Fibroblast of skin of left biceps (primary cell): ENCODE measurements around the gene ULK3.
"Not testable (repeated sequence)": the region's sequence is repeated elsewhere in the genome, so short reads cannot be mapped to it uniquely, and the experiment has no call there.

Experiments used
- DNase-seq, 2 experiments: peaks; one replicate each; pipeline ENCODE4 v3.0.0-alpha.2; 2013; ENCODE audit warnings: low read depth in 2 of 2

Gene ULK3, protein sequence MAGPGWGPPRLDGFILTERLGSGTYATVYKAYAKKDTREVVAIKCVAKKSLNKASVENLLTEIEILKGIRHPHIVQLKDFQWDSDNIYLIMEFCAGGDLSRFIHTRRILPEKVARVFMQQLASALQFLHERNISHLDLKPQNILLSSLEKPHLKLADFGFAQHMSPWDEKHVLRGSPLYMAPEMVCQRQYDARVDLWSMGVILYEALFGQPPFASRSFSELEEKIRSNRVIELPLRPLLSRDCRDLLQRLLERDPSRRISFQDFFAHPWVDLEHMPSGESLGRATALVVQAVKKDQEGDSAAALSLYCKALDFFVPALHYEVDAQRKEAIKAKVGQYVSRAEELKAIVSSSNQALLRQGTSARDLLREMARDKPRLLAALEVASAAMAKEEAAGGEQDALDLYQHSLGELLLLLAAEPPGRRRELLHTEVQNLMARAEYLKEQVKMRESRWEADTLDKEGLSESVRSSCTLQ

DNA sequence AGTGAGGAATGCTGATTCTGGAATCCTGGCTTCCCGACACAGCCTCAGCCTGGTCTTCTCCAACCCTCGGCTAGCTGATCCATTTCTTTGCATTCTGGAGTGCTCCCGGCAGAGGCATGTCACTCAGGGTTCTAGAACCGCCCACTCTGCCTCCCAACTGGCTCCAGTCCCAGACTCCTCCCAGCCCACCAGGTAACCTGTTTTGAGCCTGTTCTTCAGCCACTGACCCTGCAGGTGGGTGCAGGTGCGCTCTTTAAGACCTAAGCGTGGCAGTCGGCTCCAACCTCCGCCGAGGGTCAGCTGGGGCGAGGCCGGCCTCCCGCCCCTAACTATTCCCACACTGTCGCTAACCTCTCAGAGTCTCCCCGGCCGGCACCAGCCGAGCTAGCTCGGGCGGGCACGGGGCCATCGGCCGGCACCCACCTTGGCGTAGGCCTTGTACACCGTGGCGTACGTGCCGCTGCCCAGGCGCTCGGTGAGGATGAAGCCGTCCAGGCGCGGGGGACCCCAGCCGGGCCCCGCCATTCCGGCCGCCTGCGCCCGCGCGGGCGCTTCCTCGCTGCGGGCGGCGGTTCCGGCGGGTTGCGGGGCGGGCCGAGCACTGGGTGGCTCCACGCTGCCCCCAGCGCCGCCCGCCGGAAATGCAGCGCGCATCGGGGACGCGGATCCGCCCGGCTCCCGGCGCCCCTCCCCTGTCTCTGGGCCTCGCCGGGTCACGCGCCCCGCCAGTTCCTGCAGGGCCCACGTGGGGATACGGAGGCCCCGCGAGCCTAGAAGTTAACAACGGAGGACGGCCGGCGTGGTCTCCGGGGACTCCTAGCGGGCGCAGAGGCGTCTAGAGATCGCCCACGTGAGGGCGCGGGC is at the start of gene ULK3:
ULK3 (minus strand) TSS at position 576 of the 864 bp plus-strand sequence; CDS start at position 525, 51 bp downstream.
- DNase-seq = peak; percentile 56 to 60

DNA sequence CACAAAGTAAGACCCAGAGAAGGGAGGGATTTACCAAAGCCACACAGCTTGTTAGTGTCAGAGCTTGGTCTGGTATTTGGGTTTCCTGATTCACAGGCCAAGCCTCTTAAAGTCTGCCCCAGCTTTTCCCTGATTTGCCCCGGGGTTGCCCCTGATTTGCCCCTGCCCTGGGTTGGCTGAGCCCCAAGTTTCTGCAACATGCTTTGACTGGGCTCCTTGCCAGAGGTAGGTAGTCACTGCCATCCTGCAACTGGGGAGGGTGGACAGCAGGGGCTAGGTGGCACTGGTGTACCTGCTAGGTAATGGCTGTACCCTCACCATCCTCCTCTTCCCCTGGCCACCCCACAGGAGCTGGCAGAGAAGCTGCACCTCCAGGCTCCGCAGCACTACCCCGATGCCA is 49.4 kb upstream of the ULK3 start:
- DNase-seq = no peak

DNA sequence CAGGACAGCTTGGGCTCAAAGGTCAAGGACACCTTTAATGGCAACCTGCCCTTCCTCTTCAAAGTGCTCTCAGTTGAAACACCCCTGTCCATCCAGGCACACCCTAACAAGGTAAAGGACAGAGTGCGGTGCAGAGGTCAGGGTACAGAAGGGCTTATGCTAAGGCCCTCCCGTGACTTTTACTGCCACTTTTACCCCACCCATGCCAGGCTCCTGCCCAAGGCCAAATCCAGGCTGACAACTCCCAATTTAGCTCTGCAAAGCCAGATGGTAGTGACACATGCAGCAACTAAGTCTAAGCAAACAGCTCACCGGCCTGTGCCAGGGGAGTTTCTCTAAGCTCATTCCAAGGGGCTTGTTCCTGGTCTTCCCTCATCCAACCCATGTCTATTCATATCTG is 48.5 kb upstream of the ULK3 start:
- no peak for DNase-seq

DNA sequence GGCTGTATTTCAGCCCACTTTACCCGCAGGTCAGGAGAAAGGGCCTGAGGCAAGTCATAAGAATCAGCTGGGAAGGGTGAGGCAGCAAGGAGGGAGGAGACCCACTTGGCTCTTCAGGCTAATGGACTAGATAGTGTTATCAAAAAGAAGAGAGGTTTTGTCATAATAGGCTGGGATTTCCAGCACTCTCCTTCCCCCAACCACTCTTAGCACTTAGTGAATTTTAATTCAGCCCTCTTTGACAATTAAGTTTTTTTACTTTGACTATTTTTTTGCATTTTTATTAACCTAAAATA is 47.7 kb upstream of the ULK3 start:
- no peak for DNase-seq

DNA sequence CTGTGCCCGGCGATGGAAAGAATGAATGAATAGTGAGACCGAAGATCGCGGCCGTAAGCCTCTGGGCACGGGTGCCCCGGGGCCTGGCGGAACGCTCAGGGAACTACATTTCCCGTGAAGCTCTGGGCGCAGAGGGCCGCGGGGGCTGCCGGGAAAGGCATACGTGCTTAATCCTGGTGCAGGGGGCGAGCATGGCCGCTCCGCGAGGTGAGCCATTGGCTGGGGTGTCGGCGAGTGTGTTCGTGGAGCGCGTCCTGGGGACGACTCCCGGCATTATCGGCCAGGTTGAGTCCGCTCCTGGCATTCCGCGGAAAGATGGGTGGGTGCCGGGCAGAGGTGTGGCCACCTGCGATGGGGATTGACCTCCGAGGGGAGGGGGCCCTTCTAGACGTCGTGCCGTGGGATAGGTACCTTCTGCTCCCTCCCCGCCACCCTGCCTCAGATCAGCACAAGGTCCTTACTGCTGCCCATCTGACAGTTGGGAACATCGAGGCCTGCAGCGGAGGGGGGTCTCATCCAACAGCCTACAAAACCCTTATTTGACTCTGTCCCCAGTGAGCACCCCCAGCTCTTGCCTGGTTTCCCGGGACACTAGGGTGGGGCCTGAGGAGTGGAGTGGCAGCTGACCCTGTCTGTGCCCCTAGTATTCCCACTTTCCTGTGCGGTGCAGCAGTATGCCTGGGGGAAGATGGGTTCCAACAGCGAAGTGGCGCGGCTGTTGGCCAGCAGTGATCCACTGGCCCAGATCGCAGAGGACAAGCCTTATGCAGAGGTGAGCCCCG is 47.1 kb upstream of the ULK3 start, which contains the start of gene MPI:
MPI (plus strand) TSS at position 160 of the 782 bp plus-strand sequence; CDS start at position 192, 32 bp downstream.
- peak in 1 of 2 experiments; percentile 39 for DNase-seq

DNA sequence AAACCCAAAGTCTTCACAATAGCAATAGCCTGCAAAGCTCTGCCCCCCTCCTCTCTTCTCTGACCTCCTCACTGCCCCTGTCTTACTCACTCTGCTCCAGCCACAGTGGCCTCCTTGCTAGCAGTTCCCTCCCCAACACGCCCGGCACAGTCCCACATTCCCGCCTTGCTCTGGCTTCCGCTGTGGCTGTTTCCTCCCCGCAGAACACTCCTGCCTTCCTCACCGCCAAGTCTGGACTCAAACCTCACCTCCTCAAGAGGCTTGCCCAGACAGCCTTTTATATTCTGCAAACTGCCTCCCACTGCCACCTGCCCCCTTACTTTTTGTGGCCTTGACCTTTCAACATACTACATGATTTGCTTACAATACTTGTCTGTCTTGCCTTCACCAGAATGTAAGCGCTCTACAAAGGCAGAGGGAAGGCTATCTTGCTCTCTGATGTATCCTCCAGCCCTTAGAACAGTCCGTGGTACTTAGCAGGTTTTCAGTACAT is 46.5 kb upstream of the ULK3 start:
- DNase-seq = no peak

DNA sequence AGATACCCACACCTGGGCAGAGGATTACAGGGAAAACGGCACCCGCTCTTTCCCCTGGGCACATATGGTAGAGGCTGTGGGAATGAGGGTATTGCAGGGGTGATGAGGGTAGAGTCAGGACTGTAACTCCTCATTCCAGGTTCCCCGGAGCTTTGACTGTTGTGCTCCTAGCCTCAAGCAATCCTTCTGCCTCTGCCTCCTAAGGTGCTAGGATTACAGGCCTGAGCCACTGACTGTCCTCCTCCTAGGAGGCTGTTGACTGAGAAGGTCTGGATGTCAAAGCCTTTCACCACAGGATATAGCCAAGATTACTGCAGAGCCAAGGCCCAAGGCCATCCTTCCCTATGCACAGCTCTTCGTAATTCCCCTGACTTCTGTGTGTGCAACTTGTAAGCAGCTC is 45.8 kb upstream of the ULK3 start:
- no peak for DNase-seq

DNA sequence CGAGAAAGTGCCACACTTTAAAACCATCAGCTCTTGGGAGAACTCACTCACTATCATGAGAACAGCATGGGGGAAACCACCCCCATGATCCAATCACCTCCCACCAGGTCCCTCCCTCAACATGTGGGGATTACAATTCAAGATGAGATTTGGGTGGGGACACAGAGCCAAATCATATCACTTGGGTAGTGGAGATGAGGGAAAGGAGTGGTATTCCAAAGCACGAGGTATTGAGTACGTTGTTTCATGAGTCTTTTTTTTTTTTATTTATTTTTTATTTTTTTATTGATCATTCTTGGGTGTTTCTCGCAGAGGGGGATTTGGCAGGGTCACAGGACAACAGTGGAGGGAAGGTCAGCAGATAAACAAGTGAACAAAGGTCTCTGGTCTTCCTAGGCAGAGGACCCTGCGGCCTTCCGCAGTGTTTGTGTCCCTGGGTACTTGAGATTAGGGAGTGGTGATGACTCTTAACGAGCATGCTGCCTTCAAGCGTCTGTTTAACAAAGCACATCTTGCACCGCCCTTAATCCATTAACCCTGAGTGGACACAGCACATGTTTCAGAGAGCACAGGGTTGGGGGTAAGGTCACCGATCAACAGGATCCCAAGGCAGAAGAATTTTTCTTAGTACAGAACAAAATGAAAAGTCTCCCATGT is 44.7 kb upstream of the ULK3 start:
- not testable (repeated sequence) for DNase-seq

DNA sequence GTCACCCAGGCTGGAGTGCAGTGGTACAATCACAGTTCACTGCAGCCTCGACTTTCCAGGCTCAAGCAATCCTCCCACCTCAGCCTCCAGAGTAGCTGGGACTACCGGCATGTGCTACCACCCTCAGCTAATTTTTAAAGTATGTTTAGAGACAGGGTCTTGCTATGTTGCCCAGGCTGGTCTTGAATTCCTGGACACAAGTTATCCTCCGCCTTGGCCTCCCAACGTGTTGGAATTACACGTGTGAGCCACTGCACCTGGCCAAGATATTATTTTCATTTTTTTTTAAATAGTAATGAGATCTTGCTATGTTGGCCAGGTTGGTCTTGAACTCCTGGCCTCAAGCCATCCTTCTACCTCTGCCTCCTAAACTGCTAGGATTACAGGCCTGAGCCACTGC is 42.5 kb upstream of the ULK3 start:
- DNase-seq = no peak

DNA sequence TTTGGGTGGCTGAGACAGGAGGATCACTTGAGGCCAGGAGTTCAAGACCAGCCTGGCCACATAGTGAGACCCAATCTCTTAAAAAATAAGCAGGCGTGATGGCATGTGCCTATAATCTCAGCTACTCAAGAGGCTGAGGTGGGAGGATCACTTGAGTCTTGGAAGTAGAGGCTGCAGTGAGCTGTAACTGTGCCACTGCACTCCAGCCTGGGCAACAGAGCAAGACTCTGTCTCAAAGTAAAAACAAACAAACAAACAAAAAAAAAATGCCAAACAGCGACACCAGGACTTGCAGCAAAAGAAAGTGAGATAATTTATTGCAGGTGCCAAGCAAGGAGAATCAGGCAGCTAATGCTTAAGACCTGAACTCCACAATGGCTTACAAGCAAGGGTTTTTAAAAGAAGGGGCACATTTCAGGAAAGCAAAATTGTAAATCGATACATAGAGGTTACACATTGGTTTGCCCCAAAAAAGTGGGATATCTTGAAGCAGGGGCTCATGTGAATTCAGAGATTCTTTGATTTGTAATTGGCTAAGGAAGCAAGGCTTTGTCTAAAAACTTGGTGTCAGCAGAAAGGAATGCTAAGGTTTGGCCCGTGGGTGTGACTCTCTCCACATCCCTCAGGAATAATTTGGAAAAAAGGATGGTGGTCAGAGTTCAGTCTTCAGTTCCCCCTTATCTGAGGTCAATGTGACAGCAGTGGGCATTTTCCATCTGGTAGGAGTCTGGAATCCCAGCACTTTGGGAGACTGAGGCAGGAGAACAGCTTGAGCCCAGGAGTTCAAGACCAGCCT is 41.7 kb upstream of the ULK3 start:
- no peak for DNase-seq

DNA sequence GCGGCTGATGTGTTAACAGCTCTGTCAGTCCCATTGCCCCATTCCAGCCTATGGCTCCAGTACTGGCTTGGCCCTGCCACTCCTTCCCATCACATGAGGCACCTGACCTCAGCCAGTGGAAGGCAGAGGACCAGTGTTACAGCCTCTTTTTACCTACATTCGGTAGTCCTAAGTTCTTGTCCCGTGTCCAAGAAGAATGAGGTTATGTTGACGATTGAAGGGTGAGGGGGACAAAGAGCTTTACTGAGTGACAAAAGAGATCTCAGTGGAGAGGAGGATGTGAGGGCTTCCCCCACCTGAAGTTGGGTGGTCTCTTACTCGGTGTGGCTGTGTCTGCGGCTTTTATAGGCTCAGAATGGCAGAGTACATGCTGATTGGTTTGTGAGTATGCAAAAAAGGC is 39.6 kb upstream of the ULK3 start:
- no peak for DNase-seq

DNA sequence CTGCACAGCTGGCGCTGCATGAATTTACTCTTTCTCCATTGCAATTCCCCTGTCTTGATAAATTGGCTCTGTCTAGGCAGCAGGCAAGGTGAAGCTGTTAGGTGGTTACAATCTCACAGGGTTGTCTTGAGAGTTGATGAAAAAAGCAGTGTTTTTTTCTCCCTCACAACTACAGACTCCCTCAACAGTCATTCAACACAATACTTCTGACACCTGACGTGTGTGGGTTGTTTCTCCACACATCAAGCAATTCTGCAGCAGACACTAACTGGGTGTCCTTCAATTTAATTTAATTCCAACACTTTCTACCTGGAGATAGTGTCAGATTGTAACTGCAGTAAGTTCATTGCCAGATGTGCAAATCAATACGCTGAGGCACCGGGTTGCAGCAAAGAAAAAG is 35.3 kb upstream of the ULK3 start:
- DNase-seq = no peak

DNA sequence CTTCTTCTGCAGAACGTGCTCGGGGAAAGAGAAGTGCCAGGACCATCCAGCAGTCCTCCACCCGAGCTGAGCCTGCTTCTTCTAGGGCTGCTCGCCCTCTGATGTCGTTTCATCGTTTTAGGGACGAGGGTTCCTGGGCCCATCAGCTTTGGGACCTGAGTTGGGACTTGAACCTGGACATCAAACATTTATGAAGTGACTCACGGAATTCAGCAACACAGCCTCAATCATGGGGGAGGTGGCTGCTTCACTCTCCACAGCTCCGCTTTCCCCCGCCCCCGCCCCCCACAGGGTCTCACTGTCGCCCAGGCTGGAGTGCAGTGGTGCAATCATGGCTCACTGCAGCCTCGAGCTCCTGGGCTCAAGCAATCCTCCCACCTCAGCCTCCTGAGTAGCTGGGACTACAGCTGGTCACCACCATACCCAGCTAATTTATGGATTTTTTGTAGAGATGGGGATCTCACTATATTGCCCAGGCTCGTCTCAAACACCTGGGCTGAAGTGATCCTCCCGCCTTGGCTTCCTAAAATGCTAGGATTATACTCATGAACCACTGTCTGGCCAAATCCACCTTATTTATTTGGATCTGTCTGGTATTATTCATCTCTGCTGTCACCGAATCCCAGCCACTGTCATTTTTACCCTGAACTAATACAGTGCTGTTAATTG is 30.9 kb upstream of the ULK3 start:
- DNase-seq = no peak

DNA sequence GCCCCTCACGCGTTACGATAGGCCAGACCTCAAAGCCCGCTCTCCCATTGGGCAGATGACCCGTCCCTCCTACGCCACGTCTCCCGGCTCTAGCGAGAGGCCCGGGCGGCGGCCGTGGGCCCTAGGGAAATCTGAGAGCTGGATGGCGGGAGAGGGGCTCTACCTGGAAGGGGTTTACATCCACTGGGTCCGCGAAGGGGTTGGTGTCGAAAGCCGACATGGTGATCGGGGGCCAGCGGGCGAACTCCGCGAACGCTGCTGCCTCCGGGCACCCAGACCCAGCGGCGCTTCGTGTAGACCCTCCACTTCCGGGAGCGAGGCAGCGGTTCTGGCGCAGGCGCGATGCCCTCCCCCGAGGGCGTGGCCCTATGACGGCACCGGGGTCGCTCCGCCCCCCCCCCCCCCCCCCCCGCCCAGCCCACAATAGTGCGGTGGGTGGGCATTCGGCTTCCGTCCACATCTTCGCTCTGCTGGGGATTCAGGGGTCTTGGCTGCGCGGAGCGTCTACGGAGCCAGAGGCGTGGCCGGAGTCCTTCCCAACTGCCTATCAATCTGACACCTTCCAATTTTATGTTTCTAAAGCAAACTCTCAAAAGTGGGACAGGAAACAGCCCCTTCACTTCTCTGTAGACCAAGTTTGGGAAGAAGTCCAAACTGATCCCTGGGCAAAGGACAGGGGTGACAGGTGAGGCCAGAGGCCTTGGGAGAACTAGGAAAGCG is 30.2 kb upstream of the ULK3 start, which contains the start of gene SCAMP2:
SCAMP2 (minus strand) TSS at position 330 of the 720 bp plus-strand sequence; CDS start at position 220, 110 bp downstream.
- DNase-seq = peak; percentile 81 to 83

DNA sequence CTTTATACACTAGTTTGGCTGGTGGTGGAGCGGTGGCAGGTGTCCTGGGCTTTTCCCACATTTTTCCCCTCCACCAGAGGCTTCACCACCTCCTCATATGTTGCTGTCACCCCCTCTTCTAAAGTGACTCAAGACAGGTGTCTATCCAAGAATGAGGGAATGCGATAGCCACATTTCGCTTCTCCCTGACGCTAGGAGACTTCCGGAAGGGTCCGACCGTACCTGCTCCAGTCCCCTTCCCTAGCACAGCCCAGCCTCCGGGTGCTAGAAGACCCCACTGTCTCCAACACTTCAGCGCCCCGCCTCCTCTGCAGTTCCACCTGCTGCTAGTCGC is 29.7 kb upstream of the ULK3 start:
- DNase-seq = no peak

DNA sequence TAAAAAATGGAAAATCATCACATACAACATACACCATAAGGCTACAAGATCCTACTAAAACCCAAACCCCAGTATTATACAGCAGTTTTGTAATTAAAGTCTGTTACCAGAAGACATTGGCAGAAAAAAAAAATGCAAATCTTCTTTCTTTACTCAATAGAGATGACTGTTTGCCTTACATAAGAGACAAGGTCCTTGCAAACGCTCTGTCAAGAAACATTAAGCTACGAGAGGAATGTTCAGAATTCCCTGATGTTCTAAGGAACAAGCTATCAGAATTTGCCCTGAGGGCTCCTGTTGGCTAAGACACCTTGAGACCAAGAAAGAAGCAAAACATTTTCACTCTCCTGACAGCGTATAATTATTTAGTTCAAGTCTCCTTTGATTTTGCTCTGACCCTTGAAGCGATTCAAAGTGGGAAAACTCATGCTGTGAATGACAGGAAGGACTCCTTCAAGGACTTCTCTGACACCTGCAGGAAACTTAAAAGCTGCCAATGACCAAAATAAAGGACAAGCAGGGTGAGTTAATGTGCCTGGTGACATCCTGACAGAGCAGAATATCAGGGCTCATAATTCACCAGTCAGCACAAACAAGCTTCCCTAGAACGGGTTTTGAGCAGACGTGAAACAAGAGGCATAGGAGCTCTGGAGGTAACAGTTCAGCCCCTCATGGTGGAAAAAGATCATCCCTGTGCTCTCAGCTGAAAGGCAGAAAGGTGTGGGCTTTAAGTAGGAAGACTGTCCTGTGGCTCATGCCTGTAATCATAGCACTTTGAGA is 27.7 kb upstream of the ULK3 start:
- no peak for DNase-seq

DNA sequence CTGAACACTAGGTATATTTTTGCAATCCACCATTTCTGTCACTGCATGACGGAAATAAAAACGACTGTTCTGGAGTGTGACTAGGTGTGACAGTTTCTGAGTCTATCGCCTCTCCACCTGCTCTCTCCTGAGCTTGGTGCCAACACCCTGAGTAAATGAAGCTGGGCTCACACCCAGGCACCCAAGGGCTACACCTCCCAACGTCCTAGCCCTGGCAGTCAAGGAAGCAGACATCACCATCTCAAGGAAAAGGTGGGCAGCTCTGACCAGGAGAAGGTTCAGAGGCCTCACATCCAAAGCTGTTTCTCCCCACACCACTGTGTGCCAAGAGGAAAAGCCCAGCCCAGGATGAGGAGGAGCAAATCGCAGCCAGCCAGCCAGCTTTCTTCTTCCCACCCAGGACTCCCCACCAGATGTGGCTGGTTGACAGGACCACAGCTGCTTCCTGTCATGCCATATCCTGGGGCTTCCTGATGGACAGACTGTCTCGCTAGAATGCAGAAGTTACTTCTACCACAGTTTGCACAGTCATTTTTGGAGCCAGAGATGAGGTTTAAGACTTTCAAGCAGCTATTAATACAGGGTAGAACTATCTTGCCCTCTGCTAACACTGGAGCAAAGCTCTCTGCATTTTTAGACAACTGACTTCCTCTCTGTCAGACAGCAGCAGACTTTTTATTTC is 26.9 kb upstream of the ULK3 start:
- DNase-seq = no peak

DNA sequence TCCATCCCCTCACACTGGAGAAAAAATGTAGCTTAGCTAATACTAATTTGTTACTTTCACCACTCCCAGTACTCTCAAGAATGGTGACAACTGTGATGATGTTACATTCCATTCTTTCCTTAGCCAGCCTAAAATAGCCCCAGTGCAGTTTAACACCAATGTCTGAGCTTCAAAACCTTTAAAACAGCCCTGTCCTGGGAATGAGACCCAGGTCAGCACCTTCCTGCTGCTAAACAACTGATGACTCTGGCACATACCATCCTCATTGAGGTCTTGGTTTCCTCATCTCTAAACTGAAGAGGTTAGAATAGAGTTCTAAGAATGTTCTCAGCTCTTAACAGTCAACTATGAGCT is 26.4 kb upstream of the ULK3 start:
- no peak for DNase-seq
